22Rv1 (cell line): ENCODE data around the gene ANXA2.

ENCODE experiments used
- ZFX ChIP-seq: fragments of 450-650 bp; IDR thresholded peaks from 2 replicates; pipeline ENCODE4 v1.6.1; 2017; ENCODE audit warnings: antibody characterized with exemption, borderline replicate concordance
- TF ChIP-seq, protein P1 (sequence below): fragments of 450-650 bp; IDR thresholded peaks from 2 replicates; pipeline ENCODE4 v1.5.1; 2017; ENCODE audit warnings: mild to moderate bottlenecking

DNA sequence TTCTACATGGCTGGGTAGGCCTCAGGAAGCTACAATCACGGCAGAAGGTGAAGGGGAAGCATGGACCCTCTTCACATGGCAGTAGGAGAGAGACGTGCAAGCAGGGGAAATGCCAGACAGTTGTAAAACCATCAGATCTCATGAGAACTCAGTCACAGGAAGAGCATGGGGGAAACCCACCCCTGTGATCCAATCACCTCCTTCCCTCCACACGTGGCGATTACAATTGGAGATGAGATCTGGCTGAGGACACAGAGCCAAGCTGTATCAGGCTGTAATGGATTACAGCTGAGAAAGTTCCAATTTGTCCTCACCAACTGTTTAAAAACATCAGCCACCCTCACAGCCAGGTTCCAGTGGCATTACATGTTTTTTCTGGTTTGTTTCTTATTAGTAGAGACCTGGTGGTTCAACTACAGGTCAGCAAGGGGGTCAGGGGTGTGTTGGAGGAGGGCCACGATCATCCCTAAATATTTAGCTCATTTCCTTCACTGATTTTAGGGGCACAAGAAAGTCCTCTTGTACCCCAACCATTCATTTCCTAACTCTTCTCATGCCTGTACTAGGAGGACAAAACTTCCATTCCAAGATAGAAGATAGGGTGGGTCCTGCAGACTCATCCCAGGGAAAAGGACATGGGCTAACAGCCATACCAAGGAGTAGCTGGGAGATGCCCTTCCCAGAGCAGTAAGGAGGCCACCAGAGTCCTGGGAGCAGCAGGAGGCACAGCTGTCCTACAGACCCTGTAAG, 54.4 kb downstream of the ANXA2 start:
- TF ChIP-seq, protein P1, sequence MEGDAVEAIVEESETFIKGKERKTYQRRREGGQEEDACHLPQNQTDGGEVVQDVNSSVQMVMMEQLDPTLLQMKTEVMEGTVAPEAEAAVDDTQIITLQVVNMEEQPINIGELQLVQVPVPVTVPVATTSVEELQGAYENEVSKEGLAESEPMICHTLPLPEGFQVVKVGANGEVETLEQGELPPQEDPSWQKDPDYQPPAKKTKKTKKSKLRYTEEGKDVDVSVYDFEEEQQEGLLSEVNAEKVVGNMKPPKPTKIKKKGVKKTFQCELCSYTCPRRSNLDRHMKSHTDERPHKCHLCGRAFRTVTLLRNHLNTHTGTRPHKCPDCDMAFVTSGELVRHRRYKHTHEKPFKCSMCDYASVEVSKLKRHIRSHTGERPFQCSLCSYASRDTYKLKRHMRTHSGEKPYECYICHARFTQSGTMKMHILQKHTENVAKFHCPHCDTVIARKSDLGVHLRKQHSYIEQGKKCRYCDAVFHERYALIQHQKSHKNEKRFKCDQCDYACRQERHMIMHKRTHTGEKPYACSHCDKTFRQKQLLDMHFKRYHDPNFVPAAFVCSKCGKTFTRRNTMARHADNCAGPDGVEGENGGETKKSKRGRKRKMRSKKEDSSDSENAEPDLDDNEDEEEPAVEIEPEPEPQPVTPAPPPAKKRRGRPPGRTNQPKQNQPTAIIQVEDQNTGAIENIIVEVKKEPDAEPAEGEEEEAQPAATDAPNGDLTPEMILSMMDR = no peak
- no peak for TF ChIP-seq ZFX
